SU-DHL-6 (cell line): ENCODE measurements around the gene STK16.

Experiments
- H2AFZ ChIP-seq: fragments of 200-600 bp; sonication (generic); 2 replicates; pipeline ENCODE4 v1.6.1; 2014; ENCODE audit warnings: low read depth, mild to moderate bottlenecking, moderate library complexity, mixed read lengths, antibody characterized with exemption, low read length; ENCODE audit not compliant: severe bottlenecking
- H3F3A ChIP-seq: fragments of 200-600 bp; shearing (Covaris generic); 2 replicates; pipeline ENCODE4 v1.6.0; 2016; ENCODE audit warnings: antibody characterized with exemption, mild to moderate bottlenecking; ENCODE audit not compliant: insufficient read depth
- H3K27ac ChIP-seq: fragments of 200-600 bp; sonication (generic); 2 replicates; pipeline ENCODE4 v1.5.1; 2016; ENCODE audit warnings: low read depth, mild to moderate bottlenecking, low read length, moderate library complexity, mixed read lengths
- H3K27me3 ChIP-seq: fragments of 200-600 bp; sonication (generic), shearing (Covaris generic); 2 replicates; pipeline ENCODE4 v1.6.0; 2014; ENCODE audit warnings: mild to moderate bottlenecking, low read length
- H3K36me3 ChIP-seq: fragments of 200-600 bp; sonication (generic); 2 replicates; pipeline ENCODE4 v1.6.1; 2014; ENCODE audit warnings: mild to moderate bottlenecking, low read length, mixed read lengths
- H3K4me2 ChIP-seq: fragments of 300-600, 200-600 bp; shearing (Covaris generic), sonication (generic); 2 replicates; pipeline ENCODE4 v1.6.0; 2014; ENCODE audit warnings: low read length, low read depth, mild to moderate bottlenecking; ENCODE audit not compliant: poor library complexity, severe bottlenecking
- H3K4me3 ChIP-seq: fragments of 200-600 bp; sonication (generic); 2 replicates; pipeline ENCODE4 v1.5.1; 2014; ENCODE audit warnings: antibody characterized with exemption, low read length, mild to moderate bottlenecking, mixed read lengths; ENCODE audit not compliant: insufficient read depth, poor library complexity, severe bottlenecking
- H3K79me2 ChIP-seq: fragments of 200-600 bp; sonication (generic); 2 replicates; pipeline ENCODE4 v1.6.1; 2014; ENCODE audit warnings: mild to moderate bottlenecking, low read length, moderate library complexity; ENCODE audit not compliant: insufficient read depth
- H3K9ac ChIP-seq: fragments of 200-600 bp; sonication (generic); 2 replicates; pipeline ENCODE4 v1.7.0; 2014; ENCODE audit warnings: mild to moderate bottlenecking, low read length
- H3K9me2 ChIP-seq: fragments of 200-600 bp; sonication (generic); replicated peaks from 2 replicates; pipeline ENCODE4 v1.6.1; 2014; ENCODE audit warnings: low read length; ENCODE audit not compliant: insufficient read depth
- H3K9me3 ChIP-seq: fragments of 200-600 bp; sonication (generic); 2 replicates; pipeline ENCODE4 v1.6.1; 2014; ENCODE audit warnings: low read length, mixed read lengths; ENCODE audit not compliant: insufficient read depth
- H4K20me1 ChIP-seq: fragments of 200-600 bp; sonication (generic); 2 replicates; pipeline ENCODE4 v1.6.1; 2014; ENCODE audit warnings: low read depth, mild to moderate bottlenecking, antibody characterized with exemption, low read length, moderate library complexity, mixed read lengths
- CTCF ChIP-seq: fragments of 200-600 bp; sonication (generic); IDR thresholded peaks from one replicate; pipeline ENCODE4 v1.5.1; 2017; ENCODE audit warnings: antibody characterized with exemption, mild to moderate bottlenecking, low read length, moderate library complexity; ENCODE audit not compliant: insufficient read depth, poor library complexity, severe bottlenecking
- EZH2phosphoT487 ChIP-seq: fragments of 200-600 bp; sonication (generic), shearing (Covaris generic); conservative IDR thresholded peaks from 2 replicates; pipeline ENCODE4 v1.6.1; 2018; ENCODE audit warnings: mild to moderate bottlenecking, antibody characterized with exemption, low read length, moderate library complexity, mixed read lengths

Gene STK16

GRCh38 chr2:219281588-219281987 lies 36.3 kb downstream of the STK16 start:
- no peaks in the 10 kb centered on the region for H3K27me3 ChIP-seq
- TF ChIP-seq CTCF: no peak
- TF ChIP-seq EZH2phosphoT487: no peak
- no peaks in the 10 kb centered on the region for H3K9me2 ChIP-seq
- 0 out of 2 replicates have a peak, but pooled peaks cover 4% of the 10 kb centered on the region for H3K79me2 ChIP-seq
- no peak overlapping the region for H3K27ac ChIP-seq
- H3K9me3 ChIP-seq: no peaks in the 10 kb centered on the region
- H3K36me3 ChIP-seq: no peaks in the 10 kb centered on the region
- no peak overlapping the region for H2AFZ ChIP-seq
- H3F3A ChIP-seq: peaks cover 13% of the 10 kb centered on the region
- no peak overlapping the region for H3K4me2 ChIP-seq
- no peaks in the 10 kb centered on the region for H4K20me1 ChIP-seq
- H3K4me3 ChIP-seq: no peak overlapping the region
- no peak overlapping the region for H3K9ac ChIP-seq

- Histone ChIP-seq H3K4me2 (no peak overlapping the region), H4K20me1 (no peaks in the 10 kb centered on the region), H2AFZ (no peak overlapping the region), H3K9me3 (no peaks in the 10 kb centered on the region), H3F3A (peaks cover 13% of the 10 kb centered on the region), H3K9me2 (no peaks in the 10 kb centered on the region), H3K9ac (no peak overlapping the region), H3K27ac (no peak overlapping the region), H3K4me3 (no peak overlapping the region), H3K79me2 (0 out of 2 replicates have a peak, but pooled peaks cover under 1% of the 10 kb centered on the region), H3K27me3 (no peaks in the 10 kb centered on the region), H3K36me3 (no peaks in the 10 kb centered on the region)
- TF ChIP-seq EZH2phosphoT487 (no peak), CTCF (no peak)
These were observed 37.1 kb downstream of the STK16 start for GRCh38 chr2:219282375-219282774.

GRCh38 chr2:219282943-219283581 lies 37.8 kb downstream of the STK16 start:
- no peak for TF ChIP-seq CTCF
- TF ChIP-seq EZH2phosphoT487: no peak
- Histone ChIP-seq H3K9me3 (no peaks in the 10 kb centered on the region), H3F3A (peaks cover 9% of the 10 kb centered on the region), H3K36me3 (no peaks in the 10 kb centered on the region), H3K4me3 (no peak overlapping the region), H3K9me2 (no peaks in the 10 kb centered on the region), H3K4me2 (no peak overlapping the region), H3K79me2 (no peaks in the 10 kb centered on the region), H3K9ac (no peak overlapping the region), H2AFZ (no peak overlapping the region), H4K20me1 (no peaks in the 10 kb centered on the region), H3K27ac (no peak overlapping the region), H3K27me3 (no peaks in the 10 kb centered on the region)
